Gastroesophageal sphincter (tissue), 4 donors: ENCODE measurements around the gene ZC3H12C. TPM values are rescaled to one million over a fixed set of nuclear protein-coding genes. Genes with fewer than 3 reads are reported as not detected.

ENCODE experiments used
- ATAC-seq: fragments of 150-250 bp; one replicate; pipeline ENCODE4 v1.9.1; 2016; ENCODE audit warnings: mild to moderate bottlenecking, moderate library complexity
- H3K27ac ChIP-seq, 4 donors: fragments of 200-600 bp; sonication (generic) in 3 of 4; 1 replicate in 3 of 4; 2 replicates in 1 of 4; pipeline ENCODE4 v1.5.1; 2016 to 2019
- H3K27me3 ChIP-seq: fragments of 200-600 bp; sonication (generic); one replicate; pipeline ENCODE4 v1.5.1; 2019
- H3K36me3 ChIP-seq, 2 donors: fragments of 200-600 bp; sonication (generic); one replicate each; pipeline ENCODE4 v1.5.1; 2019; ENCODE audit warnings: control low read depth in 1 of 2
- H3K4me1 ChIP-seq, 3 donors: fragments of 200-600 bp; sonication (generic); 1 replicate in 2 of 3; 2 replicates in 1 of 3; pipeline ENCODE4 v1.5.1; 2016 to 2019; ENCODE audit warnings: control low read depth in 2 of 3
- H3K4me3 ChIP-seq, 2 donors: fragments of 200-600 bp; sonication (generic); one replicate each; pipeline ENCODE4 v1.5.1; 2019; ENCODE audit warnings: mild to moderate bottlenecking in 1 of 2, moderate library complexity in 1 of 2
- H3K9me3 ChIP-seq, 3 donors: fragments of 200-600 bp; sonication (generic); one replicate each; pipeline ENCODE4 v1.5.1; 2017 to 2019; ENCODE audit warnings: control low read depth in 2 of 3
- CTCF ChIP-seq, 4 experiments: fragments of 200-600 bp in 2 of 4; fragments of 450-650 bp in 2 of 4; sonication (generic) in 1 of 4; IDR thresholded peaks; one replicate each; pipeline ENCODE4 v1.5.1; 2017 to 2019; ENCODE audit warnings: antibody characterized with exemption in 4 of 4, mild to moderate bottlenecking in 2 of 4, moderate library complexity in 2 of 4
- EP300 ChIP-seq: sonication (generic); formaldehyde crosslinking; IDR thresholded peaks from one replicate; pipeline ENCODE4 v1.6.1; 2017; ENCODE audit warnings: antibody characterized with exemption, mild to moderate bottlenecking
- POLR2A ChIP-seq, 2 donors: fragments of 450-650 bp; IDR thresholded peaks; one replicate each; pipeline ENCODE4 v1.6.1; 2017; ENCODE audit warnings: antibody characterized with exemption in 2 of 2, mild to moderate bottlenecking in 2 of 2, moderate library complexity in 1 of 2
- POLR2AphosphoS5 ChIP-seq: sonication (generic); formaldehyde crosslinking; IDR thresholded peaks from one replicate; pipeline ENCODE4 v1.6.1; 2017; ENCODE audit warnings: antibody characterized with exemption
- WGBS, 2 donors: methylation state at CpG; one replicate each; pipeline ENCODE4 v1.1.5; 2018; ENCODE audit warnings: low coverage in 1 of 2; 5-methylcytosine and 5-hydroxymethylcytosine counted together
- total RNA-seq, 4 donors: library from RNA; depleted of rRNA; stranded (reverse); fragments of >200 nt; gene quantifications; one replicate each; pipeline ENCODE4 v1.1.0, GENCODE V29; 2016

The ZC3H12C gene
- total RNA-seq, 4 donors from 2014 or later: 22.1 to 30.9 (median 26.3) TPM

- H3K27me3 ChIP-seq: no peaks in the 10 kb centered on the region
- peaks cover 0 to 21% (median 0%) of the 10 kb centered on the region in 3 donors for H3K4me1 ChIP-seq
- peaks cover 0 to 43% of the 10 kb centered on the region in 2 donors for H3K36me3 ChIP-seq
- no peaks in the 10 kb centered on the region for H3K9me3 ChIP-seq
- H3K4me3 ChIP-seq: no peak overlapping the region
- WGBS, 2 donors: 66 to 100% methylated on average over 3 of the region's 4 CpGs
- no peak for TF ChIP-seq EP300
- H3K27ac ChIP-seq: no peak overlapping the region
- ATAC-seq: no peak
Observed at GRCh38 chr11:110156503-110156902, 63.3 kb downstream of the ZC3H12C start.

- no peak for ATAC-seq
- Histone ChIP-seq H3K9me3 (no peaks in the 10 kb centered on the region), H3K27me3 (no peaks in the 10 kb centered on the region), H3K36me3 (peaks cover 0 to 50% of the 10 kb centered on the region in 2 donors), H3K4me3 (no peak overlapping the region), H3K27ac (no peak overlapping the region), H3K4me1 (peaks cover 0 to 1% (median 0%) of the 10 kb centered on the region in 3 donors)
- WGBS, 2 donors: 90 to 93% methylated on average over 4 to 9 of the region's 9 CpGs
- TF ChIP-seq CTCF (IDR thresholded peaks at IDR 0.05) (no peak), POLR2AphosphoS5 (no peak), EP300 (no peak), POLR2A (IDR thresholded peaks at IDR 0.05) (no peak)
Observed at GRCh38 chr11:110158317-110159200, 65.4 kb downstream of the ZC3H12C start.

GRCh38 chr11:110159476-110159875 lies 66.3 kb downstream of the ZC3H12C start:
- H3K36me3 ChIP-seq: peaks cover 0 to 52% of the 10 kb centered on the region in 2 donors
- no peak overlapping the region for H3K4me3 ChIP-seq
- H3K27ac ChIP-seq: no peak overlapping the region
- 86% methylated on average over 1 of the region's 1 CpG; no CpG with 5 or more reads in 1 of the 2 donors for WGBS, 2 donors
- no peaks in the 10 kb centered on the region for H3K27me3 ChIP-seq
- no peaks in the 10 kb centered on the region for H3K4me1 ChIP-seq
- ATAC-seq: no peak
- no peaks in the 10 kb centered on the region for H3K9me3 ChIP-seq
- TF ChIP-seq POLR2A (IDR thresholded peaks at IDR 0.05) (no peak), CTCF (IDR thresholded peaks at IDR 0.05) (no peak), POLR2AphosphoS5 (no peak), EP300 (no peak)

GRCh38 chr11:110160016-110160415 lies 66.8 kb downstream of the ZC3H12C start:
- Histone ChIP-seq H3K36me3 (peaks cover 0 to 57% of the 10 kb centered on the region in 2 donors), H3K9me3 (no peaks in the 10 kb centered on the region), H3K4me3 (no peak overlapping the region), H3K27ac (no peak overlapping the region), H3K4me1 (no peaks in the 10 kb centered on the region), H3K27me3 (no peaks in the 10 kb centered on the region)
- ATAC-seq: no peak
- WGBS, 2 donors: 68 to 71% methylated on average over 3 of the region's 3 CpGs
- TF ChIP-seq POLR2A (IDR thresholded peaks at IDR 0.05) (no peak), EP300 (no peak), POLR2AphosphoS5 (no peak), CTCF (IDR thresholded peaks at IDR 0.05) (no peak)

- Histone ChIP-seq H3K27ac (no peak overlapping the region), H3K36me3 (peaks cover 0 to 61% of the 10 kb centered on the region in 2 donors), H3K4me3 (no peak overlapping the region), H3K27me3 (no peaks in the 10 kb centered on the region), H3K4me1 (no peaks in the 10 kb centered on the region), H3K9me3 (no peaks in the 10 kb centered on the region)
- ATAC-seq: no peak
- WGBS, 2 donors: 60 to 80% methylated on average over 1 to 2 of the region's 2 CpGs
- no peak for TF ChIP-seq CTCF (IDR thresholded peaks at IDR 0.05)
- TF ChIP-seq POLR2A (IDR thresholded peaks at IDR 0.05): no peak
- no peak for TF ChIP-seq POLR2AphosphoS5
- TF ChIP-seq EP300: no peak
Observed at GRCh38 chr11:110160437-110160836, 67.2 kb downstream of the ZC3H12C start.
